NCI-H1092 treated with DMSO at 0.1 percent for 48 hours (cell line): Measurements from ENCODE around the gene AK2.

Experiments used
- DNase-seq: peaks from one replicate; lab custom pipeline; 2025; lab: John Stamatoyannopoulos, UW

The AK2 gene

DNA sequence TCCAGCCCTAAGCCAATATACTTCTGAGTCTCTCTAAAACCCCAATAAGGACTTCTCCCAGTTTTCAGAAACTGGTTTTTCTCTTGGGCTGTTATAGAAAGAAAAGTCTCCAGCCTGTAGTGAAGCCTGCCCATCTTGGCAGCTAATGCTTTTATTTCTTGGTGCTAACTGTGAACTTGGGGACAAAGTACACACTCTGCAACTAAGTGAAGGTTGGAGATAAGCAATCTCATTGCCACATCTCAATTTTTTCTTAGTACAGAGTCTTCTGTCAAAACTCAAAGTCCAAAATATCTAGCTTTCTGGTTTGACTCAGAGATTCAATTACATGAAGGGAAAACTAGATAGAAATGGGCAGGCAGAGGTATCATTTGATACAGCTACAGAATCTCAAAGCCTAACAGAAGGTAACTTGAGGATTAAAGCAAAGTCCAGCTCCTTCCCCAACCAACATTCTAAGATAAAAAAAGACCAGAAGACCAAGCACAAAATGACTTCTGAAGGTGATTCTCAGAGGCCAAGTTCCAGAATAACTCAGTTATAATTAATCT is 14.0 kb downstream of the AK2 start:
- DNase-seq: no peak

DNA sequence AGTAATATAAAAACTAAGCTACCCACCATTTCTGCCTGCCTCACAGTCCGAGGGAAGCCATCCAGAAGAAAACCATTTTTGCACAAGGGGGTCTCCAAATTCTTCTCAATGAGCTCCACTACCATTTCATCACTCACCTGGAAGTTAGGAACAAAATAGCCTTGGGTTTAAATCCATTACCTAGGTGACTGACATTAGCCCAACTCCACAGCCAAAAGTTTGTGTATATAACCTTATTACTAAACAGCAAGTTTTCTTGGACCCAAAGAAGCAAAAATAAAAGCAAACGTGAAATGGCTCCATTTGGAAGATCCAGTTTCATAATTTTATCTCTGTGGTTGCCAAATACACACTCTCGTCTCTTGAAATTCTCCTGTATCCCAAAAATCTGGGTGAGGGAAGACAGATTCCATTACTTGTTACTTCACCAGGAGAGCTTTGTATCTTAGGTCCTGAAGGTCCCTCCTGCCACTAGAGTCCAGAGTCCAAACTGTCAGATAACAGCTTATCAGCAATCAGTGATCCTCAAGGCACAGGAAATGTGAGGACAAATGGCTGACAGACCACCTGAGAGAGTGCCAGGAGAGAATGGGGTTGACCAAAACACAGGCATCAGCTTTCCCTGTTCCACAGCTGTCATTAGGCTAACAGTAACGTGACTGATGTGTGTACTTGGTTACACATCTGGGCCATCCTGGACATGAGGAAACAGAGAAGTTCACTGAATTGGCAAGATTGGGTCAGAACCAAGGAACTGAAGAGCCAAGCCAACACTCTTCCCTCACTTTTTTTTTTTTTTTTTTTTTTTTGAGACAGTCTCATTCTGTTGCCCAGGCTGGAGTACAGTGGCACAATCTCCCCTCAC is 14.9 kb downstream of the AK2 start:
- DNase-seq: no peak

DNA sequence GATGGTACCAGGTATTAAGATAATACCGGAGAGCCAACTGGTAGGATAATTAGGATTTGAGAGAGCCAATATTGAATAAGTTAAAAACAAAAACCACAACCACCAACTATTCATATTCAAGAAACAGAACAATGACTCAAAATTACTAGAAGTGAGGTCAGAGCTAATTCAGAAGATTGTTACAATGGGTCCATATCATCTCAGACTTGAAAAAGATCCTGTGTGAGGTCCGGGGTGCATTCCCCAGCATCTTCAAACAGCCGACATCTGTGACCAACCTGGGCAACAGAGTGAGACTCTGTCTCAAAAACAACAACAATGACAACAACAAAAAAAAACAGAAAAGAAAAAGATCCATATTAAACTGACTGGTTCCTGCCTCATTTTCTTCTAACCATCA is 18.6 kb downstream of the AK2 start:
- no peak for DNase-seq

DNA sequence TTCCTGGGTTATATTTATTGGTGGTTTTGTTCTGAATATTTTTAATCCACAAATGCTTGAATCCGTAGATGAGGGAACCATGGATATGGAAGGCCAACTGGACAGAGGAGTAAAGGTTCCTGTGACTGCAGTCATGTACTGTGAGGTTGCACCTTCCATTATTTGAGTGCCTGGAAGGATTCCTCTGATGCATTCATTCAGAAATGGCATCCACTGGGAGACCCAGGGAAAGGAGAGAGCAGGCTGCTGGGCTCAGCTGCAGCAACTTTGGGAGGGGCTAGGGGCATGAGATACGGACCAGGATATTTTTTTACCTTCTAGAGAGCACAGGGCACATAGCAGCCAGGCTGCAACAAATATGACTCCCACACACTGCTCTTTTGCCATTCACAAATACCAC is 19.5 kb downstream of the AK2 start:
- no peak for DNase-seq

DNA sequence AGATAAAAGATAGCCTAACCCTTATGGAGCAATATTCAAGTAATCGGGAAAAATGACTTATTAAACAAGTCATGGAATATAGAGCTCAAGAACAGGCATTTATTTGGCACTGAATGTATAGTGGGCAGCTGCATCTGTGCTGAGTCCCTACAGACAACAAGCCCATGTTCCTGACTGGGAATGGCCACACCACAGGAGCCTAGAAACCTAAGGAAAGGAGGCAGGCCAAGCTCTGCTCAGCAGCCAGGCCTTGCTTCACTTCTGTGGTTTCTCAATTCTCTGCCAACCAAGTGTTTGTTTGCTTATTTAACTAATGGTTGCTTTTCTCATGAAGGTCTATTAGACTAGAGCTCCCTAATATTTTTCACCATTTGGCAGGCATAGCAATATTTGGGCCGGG is 21.5 kb downstream of the AK2 start:
- DNase-seq: no peak

DNA sequence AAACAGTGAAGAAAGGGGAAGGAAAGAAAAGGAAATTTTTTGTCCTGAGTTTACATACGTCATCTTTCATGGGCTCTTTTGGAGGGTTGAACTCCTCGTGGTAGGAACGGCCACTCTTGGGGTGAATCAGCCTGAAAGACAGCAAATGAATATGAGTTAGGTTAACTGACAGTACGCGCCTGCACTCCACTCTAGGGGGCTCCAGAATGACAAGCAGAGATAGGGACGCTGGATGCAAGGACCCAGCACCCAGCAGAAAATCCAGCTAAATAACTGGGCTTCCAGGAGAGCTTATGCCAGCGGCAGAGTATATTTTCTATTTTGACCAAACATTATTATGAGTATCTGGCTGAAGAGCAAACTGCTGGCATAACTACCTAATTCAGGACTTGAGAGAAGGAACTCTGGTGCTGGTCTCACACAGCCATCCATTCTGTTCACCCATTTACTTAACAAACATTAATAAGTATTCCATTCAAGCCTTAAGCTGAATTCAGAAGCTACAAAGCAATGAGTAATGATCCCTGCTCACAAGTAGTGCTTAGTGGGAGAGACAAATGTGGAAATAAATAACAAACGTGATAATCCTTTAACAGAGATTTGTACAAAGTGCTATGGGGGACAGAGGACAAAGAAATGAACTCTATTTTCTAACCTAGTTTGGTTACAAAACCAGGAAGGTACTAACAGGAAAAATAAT is 22.1 kb downstream of the AK2 start:
- DNase-seq: no peak

DNA sequence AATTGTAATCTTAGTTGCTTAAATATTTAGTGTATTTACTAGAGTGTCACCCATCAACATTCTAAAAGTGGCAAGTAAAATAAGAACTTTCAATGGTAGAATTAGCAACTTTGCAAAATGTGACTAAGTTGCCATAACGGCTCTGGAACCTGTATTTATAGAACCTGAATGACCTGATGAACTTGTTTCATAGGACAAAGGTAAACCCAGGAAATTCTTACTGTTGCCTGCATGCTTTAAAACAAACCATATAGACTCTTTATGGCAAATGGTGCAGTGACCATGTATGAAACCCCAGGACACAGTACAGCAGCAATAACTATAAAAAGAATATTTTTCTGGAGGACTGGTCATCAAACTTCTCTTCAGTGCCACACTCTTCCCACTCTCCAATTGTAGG is 22.9 kb downstream of the AK2 start:
- DNase-seq: no peak

DNA sequence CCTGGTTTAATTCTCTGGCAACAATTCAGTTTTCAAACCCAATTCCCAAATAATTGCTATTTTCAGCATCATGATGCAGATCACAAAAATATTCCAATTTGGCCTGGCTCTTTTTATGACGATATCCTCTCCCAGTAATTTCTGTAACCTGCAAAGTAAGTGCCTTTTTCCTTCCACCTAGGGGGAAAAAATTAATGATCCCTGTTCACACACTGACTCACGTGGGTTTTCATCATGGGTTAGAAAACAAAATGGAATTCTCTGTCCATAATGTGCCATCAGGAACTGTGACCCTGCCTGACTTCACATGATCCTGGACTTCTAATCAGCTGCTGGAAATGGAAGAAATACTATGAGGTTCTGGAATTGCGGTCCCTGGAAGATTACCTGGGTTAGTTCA is 24.5 kb downstream of the AK2 start:
- no peak for DNase-seq

DNA sequence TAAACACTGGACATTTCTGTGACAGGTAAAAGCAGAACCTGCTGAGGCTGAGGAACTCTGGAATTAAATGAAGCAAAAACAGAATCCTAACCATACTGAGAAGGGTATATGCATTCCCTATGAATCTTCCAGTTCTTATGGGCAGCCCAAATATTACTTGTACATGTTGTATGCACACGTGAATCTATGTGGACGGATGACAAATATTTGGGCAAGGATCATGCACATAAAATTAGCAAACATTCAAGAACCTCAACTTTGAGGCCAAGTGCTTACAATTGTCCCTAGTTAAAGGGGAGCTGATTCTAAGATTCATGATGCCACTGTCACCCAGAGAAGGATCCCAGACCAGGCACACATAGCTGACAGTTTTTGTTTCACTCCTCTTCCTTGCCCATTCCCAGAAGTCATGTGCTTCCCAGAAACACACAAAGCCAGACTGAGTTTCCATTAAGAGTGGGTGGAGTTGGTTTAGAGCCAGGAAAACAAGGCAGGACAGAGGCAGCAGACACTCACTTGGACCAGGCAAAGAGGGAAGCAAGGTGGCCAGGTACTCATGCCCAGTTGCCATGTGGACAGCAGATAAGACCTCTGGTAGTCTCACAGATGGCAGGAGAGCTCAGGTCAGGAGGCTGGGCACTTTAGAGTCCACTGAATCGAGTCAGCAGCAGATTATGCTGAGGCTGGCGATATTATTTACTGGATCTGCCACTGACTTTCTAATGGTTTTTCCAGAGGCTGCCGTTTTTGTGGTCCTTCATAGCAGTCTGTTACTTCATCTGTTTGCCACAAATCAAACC is 25.6 kb downstream of the AK2 start:
- peak; percentile 51 for DNase-seq

DNA sequence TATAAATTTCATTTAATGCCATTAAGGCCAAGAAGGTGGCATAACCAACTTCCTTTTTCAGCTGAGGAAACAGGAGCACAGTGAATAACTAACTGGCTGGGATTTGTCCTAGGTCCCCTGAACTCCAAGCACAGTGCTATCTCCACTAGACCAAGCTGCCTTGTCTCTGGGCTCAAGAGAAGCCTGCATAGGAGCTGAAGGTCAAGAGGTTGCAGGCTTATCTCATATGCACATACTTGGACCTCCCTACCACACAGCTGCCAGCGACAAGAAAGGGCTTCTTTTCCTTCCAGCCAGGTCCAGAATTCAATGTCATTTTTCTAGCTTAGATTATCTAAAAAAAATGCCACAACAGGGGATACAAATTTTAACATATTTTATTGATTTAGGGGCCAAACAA is 27.1 kb downstream of the AK2 start:
- no peak for DNase-seq

DNA sequence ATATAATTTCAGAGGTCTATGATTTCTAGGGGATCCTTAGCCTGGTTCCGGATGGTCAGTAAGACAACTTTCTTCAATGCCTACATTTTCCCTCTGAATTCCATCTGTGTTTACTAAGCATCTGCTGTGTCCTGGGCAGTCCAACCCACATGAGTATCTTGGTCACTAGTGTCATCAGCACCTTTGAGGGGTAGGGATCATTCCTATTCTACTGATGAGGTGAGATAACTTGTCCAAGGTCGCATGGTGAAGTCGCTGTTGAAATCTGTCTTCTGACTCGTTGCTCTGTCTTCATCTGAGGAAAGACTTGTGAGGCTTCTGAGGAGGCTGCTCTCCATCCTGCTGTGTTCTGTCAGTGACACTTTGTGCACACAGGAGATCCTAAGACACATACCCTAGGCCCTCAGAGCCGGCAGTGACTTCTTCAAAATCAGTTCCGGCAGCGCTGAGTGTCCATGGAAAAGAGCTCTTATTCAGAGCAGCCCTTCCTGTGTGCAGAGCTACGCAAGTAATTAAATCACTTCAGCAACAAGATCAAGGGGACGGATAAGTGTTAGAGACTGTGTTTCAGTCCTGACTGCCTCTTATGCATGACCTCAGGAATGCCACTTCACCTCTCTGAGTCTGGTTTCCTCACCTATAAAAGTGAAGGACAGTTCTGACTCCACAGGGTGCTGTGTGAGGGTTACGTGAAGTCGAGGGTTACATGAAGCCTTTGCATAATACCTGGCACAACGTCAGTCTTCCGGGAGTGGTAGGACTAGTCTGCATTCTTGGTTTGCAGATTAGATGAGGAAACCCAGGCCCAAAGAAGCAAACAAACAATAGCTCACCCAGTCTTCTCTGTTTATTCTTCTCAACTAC is 28.4 kb downstream of the AK2 start:
- no peak for DNase-seq

DNA sequence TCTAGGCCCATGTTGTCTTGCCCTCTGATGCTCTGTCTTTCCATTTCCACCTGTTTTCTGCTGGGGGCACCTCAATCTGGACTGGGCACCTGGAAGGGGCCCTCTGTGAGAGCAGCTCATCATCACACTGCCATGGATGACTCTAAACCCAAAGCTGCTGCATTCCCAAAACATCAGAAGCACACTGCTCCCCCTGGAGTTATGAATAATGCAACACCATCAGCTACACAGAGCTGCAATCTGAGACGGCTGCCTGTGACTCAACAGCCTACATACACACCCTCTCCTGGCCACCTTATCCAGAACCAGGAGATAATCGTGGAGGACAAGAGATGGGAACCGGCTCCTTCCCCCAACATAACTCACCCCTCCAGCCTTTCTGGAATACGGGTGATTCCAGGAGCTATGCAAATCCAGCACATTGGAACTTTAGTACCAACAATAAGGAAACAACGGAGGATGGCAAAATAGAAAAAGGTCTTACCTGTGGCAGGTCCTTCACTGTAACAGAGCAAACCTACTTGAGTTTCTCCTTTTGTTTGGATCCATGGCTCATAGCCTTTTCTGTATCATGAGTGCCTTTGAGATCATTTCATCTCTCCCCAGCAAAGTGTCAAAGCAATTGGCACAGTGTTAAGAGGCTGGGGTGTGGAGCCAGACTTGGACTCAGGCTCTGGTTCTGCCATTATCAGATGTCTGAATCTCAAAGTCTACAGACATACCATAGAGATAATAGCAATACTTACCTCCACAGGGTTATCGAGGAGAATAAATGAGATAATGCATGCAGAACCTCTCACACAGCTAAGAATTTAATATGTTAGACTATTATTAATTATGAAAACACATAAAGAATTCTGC is 29.3 kb downstream of the AK2 start:
- peak; percentile 19 for DNase-seq

DNA sequence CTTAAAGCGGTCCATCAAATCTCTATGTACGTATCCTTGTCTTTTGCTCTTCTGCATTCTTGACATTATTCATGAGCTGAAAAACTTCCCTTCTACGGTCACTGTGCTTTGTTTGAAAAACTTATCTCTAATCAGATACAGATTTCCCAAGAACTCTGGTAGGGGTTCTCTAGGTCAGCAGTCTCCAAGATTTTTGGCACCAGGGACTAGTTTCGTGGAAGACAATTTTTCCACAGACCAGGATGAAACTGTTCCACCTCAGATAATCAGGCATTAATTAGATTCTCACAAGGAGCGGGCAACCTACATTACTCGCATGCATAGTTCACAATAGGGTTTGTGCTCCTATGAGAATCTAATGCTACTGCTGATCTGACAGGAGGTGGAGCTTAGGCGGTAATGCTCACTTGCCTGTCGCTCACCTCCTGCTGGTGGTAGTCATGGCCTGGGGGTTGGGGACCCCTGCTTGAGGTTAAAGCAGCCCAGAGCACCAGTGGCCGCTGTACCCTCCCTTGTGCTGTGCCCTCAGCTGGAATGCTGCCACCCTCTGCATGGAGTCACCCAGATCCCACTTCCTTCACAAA is 30.8 kb downstream of the AK2 start:
- no peak for DNase-seq

DNA sequence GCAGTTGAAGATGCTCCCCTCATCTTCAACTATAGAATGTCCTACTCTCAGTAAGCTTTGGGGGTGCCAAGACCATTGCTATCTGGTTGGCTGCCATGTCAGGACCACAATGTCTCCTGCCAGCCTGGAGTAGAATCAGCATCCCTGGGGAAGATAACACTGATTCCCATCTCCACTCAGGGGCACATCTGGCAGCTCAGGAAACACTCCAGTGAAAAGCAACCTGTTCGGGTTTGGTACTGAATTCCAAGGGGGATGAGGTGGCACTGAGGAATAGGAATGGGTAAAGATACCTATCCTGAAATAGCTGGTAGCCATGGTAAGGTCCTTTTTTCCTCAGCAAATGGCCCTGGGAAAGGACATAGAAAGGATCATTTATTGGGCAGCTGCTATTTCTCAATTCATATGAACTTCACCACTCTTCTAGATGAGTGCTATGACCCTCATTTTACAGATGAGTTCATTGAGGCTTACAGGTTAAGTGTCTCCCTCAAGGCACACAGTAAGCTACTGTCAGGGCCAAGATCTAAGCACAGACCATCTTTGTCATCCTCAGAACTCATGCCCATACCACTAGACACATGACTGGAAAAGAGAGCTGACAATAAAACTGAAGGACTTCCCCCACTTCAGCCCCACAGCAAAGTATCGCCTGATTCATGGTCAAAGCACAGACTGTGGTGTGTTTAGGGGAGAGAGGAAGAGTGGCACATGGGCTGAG is 31.4 kb downstream of the AK2 start:
- DNase-seq: no peak

DNA sequence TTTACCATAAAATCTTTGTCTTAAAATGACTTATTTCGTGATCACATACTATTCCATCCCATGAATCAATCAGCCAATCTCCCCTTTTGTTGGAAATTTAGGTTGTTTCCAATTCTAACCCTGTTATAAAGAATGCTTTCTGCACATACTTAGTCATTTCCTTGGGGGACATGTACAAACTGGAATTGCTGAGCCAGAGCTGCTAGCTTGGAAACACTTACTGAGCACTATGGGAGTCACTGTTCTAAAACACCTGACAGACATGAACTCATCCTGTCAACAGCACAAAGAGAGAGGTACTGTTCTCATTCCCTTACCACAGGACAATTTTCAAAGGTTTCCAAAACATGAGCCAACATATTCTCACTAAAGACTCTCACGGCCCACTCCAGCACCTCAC is 32.1 kb downstream of the AK2 start:
- DNase-seq: no peak

DNA sequence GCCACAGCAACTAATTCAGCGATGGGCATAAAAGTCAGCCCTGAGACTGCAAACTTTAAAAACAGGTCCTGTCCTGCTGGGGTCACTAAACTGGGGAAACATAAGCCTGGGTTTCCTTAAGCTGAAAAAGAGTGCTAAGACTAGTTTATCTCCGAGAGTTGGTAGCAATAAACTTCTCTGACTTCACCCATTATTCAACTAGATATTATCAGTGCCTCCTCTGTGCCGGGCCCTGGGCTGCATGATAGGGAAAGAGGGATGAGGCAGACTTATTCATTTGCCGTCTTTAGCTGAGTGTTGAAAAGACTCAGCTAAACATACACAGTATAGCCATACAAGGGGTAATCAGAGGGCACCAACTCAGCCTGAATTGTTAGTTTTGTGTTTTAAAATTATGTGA is 33.0 kb downstream of the AK2 start:
- DNase-seq: no peak

DNA sequence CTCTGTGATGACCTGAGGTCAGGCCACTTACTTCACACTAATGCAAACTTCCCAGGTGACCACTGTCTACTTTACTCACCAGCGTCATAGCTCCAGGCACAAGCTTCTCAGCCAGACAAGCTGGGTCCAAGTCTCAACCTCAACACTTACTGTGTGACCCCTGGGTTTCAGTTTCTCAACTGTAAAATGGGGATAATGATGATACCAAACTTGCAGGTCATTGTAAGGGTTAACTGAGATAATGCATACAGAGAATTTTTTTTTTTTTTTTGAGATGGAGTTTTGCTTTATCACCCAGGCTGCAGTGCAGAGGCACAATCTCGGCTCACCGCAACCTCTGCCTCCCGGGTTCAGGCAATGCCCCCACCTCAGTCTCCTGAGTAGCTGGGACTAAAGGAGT is 34.7 kb downstream of the AK2 start:
- DNase-seq: no peak

DNA sequence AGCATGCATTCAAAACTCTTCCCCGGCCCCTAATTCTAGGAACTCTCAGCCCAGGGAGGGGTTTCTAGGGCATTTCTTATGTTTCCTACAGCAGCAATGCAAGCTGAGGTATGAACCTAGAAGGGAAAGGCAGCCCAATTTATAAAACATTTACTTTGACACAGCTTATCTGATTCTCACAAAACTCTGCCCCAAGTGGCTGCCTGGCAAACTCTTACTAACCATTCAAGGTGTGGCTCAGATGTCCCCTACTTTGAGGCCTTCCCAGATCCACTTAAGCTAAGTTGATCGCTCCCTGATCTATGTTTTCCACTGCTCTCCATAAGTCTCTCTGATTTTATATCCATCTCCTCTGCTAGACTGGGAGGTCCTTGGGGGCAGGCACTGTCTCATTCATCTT is 35.4 kb downstream of the AK2 start:
- DNase-seq: no peak

DNA sequence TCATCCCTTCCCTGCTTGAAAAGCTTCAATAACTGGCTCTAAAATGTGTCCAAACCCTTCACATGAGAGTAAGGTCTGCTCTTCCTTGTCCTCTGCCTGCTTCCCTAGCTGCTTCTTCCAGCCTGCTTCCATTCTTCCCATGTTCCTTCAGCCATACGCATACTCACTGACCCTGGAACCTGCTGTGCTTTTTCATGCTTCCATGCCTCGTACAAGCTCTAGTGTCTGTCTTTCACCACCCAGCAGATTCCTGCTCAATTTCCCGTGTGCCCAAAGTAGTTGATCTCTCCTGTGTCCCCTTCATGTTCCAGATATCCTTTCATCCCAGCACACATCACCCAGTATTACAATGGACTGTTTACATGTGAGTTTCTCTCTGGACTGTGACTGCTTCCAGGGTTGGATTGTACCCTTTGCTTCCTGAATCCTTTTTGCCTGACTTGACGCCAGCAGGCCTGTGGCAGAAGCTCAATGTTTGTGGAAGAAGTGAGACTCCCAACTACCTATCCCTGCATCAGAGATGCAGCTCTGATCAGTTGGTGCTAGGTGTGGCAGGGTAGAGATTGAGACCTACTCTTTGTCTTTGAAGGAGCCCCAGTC is 36.2 kb downstream of the AK2 start:
- DNase-seq: no peak
